Endometrial microvascular endothelial cells (primary cell): ENCODE data around the gene SOX6. TPM values are rescaled to one million over a fixed set of nuclear protein-coding genes. Genes with fewer than 3 reads are reported as not detected.

Experiments
- in situ Hi-C: cut with HindIII; loops from 2 replicates; pipeline ENCODE4 v1.10.0; 2017; ENCODE audit warnings: low sequenced_read_pairs, low pct_unique_long_range_greater_than_20kb; ENCODE audit errors: inconsistent ontology term
- total RNA-seq: library from RNA; depleted of rRNA; stranded (reverse); fragments of >200 nt; gene quantifications from one replicate; pipeline ENCODE4 v1.2.3, GENCODE V29; 2015; ENCODE audit errors: inconsistent ontology term

The SOX6 gene
- total RNA-seq, 1 donor from 2014 or later, result not detected

DNA sequence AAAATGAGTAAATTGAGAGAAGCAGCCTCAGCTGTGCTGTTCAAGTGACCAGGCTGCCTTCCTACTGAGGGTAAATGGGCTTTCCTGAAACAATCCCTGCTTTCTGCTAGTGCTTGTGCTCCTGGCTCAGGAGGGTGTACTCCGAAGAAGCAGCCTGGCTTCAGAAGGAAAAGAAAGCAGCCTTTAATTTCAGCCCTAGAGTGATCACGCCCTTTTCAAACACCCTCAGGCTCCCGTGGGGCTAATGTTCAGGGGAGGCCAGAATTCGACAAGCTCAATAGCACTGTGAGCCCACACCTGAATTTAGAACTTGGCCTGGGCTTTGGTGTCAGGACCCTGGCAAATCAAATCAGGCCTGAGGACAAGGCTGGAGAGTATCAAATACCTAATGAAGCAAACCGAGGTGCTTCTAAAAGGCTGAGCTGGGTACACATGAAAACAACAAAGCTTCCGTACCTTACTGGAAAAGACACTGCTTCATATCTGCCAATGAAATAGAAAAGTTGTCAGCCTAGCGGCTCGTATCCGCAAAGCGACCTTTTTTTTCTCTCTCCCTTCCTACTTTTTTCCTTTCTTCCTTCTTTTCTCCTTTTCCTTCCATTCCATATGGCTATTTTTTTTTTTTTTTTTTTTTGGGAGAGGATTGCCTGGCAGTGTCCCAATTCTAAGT lies 387.8 kb downstream of the SOX6 start:
- in situ Hi-C loops, result no loop called here

DNA sequence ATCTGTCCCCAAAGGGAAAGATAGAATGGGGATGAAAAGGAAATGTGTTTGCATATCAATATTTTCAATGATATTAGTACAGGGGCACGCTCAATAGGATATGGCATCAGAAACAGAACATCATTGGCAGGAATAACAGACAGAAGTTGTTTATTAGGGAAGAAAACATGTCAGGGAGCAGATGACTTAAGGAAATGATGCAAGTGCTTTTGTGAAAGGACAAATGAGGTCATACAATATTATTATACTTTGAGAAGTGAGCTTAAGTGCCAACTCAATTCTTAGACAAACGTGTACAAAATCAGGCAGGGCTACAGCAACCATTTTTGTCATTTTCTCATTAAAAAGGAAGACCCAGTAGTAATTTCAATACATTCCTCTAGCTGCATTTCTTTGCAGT lies 388.4 kb downstream of the SOX6 start:
- in situ Hi-C loops, result no loop called here

GRCh38 chr11:15967166-15967565 lies 389.2 kb downstream of the SOX6 start:
- in situ Hi-C loops, result no loop called here

DNA sequence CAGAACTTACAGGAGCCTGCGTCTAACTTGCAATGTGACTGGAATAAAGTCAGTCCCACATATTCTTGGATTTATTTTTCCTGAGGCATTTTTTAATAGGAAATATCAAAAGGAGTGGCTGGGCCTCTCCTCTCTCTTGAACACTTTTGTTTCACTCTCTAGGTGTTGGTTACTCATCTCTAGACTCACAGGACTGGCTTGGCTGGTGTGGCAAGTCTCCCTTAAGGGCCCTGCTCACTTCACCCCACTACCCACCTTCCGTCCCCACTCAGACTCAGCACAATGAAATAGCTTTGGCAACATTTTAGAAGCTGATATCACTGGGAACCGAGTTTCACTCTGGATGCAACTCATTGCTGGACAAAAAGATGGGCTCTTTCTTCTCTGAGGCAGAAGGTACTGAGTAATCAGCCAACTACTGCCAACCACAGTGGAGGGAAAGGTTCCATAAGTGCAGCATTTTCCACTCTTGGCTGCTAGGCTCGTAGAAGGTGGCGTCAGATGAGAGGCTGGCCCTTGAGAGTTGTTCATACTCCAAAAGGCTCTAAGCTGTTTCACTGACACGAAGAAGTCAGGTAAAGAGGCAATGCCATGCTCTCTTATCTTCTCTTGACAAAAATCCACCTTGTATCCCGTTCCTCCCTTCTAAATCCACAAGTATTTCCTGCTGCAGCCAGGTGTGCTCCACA lies 390.6 kb downstream of the SOX6 start:
- in situ Hi-C loops, result no loop called here

DNA sequence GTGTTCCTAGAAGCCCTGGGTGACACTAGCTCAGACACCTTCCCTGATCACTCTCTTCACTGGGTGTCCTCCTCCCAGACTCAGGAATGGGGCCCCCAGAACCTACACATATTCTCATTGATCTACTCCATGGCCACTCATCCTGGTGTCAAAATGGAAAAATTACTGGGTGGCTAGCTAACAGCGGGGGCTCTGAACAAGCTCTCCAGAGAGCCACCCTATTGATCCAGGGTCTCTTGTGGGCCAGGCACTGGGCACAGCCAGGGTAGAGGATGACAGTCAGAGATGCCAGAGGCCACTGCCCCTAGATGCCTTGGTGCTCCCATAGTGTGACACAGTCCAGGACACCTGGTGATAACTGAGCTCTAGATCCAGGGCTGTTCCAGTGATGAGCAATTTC lies 393.1 kb downstream of the SOX6 start:
- in situ Hi-C loops, result no loop called here

DNA sequence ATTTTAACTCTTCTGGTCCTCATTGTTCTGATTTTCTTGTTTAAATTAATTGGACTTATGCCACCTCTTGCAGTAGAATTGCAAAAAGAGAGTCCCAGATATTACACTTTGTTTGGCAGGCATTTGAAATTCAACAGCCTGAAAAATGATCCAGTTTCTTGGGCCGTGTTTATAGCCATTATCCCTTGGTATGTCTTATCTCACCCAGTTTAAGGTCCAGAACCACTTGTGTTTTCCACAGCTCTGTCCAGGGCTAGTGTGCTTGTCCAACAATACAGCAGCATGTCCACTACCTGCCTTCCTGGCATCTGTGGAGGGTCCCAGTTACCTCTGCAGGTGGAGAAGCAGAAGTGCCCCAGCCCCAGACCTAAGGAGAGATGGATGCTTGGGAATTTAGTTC lies 397.4 kb downstream of the SOX6 start:
- in situ Hi-C loops, result no loop called here

- in situ Hi-C loops, result no loop called here
Observed at GRCh38 chr11:15957234-15957633, 399.1 kb downstream of the SOX6 start.

DNA sequence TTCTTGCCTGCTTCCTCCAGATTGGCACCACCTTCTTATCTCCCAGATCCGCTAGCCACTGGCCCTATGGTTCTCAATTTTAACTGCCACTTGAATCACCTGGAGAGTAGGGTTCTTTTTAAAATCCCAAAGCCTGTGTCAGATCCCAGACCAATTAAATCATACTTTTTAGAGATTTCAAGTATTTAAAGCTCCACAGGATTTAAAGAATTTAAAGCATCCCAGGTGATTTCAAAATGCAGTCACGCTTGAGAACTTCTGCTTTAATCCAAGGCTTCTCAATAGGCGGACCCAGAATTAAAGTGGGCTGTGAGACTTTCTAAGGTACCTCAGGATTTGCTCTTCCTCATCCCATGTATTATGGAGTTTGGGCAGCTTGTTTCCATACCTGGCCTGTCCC lies 400.0 kb downstream of the SOX6 start:
- in situ Hi-C loops, result no loop called here

GRCh38 chr11:15955595-15955994 lies 400.8 kb downstream of the SOX6 start:
- in situ Hi-C loops, result no loop called here

DNA sequence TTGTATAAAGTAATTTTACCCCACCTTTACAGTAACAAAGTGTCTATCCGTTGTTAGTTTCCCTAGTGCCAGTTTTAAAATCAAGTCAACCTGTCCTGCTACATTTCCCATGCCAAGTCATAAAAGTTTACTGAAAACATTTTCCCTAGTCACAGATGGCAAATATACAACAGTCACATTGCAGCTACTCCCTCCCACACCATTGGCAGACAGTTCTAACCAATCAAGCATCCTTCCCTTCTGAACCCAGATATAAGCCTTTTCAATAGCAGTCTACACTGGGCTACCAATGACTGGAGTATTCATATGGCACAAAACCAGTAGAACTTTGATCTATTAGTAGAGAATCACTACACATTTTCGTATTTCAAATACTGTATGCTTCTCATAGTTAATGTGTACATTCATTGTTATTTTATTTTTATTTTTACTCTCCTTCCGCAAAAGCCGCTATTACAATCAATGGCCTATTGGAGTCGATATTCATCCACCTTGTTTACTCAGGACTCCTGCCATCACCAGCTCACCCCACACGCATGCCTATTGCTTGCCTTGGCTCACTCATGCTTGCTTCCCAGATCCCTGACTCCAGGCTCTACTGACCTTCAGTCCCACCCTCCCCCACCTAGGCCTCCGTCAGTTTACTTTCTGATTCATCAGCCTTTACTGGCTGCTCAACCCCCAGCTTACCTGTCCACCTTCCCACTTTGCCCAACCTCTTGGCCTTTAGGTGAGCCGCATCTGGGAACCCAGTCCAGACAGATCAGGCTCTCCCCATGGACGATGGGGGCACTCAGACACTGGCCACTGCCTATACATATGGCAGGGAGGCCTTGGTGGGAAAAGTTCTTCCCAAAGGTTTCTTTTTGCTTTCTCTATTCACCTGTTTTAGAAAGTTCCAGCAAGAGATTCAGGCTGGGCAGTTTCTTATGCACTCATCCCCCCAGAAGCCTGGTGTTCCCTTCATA lies 408.4 kb downstream of the SOX6 start:
- in situ Hi-C loops, result no loop called here

DNA sequence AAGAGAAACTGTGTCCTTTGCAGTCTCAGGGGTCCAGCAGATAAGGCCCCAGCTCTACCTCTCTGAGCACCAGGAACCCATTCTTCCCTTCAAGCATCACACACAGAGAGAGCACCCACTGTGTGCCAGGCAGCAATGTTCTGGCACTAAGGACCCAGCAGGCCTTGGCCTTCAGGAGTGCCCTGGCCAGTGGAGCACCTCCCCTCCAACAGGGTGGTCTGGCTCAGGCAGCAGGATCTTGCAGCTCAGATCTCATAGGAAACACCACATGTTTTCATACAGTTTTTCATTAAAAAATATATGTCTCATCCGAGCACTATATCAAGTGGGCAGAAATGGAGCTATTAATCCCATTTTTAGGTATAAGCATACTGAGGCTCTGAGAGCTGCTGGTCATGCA lies 410.6 kb downstream of the SOX6 start:
- in situ Hi-C loops, result no loop called here

DNA sequence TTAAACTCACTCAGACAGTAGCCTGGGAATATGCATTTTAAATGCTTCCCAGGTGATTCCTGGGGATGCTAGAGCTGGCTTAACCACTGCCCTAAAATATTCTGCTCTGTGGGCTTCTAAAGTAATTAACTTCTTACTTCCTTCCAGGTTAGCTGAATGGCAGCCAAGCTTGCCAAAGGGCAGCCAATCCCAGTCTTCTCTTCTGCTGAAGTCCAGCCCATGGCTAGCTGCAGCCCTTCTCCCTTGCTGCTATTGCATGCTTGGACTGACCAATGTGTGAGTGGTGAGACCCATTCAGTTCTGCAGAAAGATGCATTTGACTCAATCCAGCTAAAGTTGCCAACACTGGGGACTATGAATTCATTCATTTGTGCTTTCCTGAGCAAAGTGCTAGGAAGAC lies 411.9 kb downstream of the SOX6 start:
- in situ Hi-C loops, result no loop called here

GRCh38 chr11:15943418-15944197 lies 412.7 kb downstream of the SOX6 start:
- in situ Hi-C loops, result no loop called here

GRCh38 chr11:15942936-15943335 lies 413.4 kb downstream of the SOX6 start:
- in situ Hi-C loops, result no loop called here

GRCh38 chr11:15942126-15942525 lies 414.2 kb downstream of the SOX6 start:
- in situ Hi-C loops, result no loop called here

DNA sequence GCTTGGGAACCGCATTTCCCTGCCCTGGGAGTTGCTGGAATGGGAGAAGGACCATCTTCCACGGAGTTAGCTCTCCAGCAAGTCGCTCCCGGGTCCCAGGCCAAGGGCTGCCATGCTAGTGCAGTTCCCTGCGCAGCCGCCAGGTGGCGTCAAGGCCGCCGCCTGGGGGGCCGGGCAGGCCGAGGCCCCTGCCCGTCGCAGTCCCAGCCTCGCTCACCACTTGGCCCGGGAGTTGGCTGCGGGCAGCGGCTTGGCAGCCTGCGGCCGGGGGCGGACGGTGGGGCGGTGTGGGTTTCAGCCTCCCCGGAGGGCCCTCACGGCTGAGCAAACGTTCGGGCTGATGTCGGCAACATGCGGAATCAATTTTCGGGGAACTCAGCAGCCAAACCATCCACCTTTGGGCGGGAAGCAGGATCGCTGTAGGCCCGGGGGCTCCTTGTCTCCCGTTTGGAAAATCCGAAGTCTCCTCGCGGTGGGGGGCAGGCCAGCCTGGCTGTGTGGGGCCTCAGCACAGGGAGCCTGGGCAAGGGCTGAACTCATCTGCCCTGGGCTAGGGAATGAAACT lies 415.1 kb downstream of the SOX6 start:
- in situ Hi-C loops, result no loop called here

DNA sequence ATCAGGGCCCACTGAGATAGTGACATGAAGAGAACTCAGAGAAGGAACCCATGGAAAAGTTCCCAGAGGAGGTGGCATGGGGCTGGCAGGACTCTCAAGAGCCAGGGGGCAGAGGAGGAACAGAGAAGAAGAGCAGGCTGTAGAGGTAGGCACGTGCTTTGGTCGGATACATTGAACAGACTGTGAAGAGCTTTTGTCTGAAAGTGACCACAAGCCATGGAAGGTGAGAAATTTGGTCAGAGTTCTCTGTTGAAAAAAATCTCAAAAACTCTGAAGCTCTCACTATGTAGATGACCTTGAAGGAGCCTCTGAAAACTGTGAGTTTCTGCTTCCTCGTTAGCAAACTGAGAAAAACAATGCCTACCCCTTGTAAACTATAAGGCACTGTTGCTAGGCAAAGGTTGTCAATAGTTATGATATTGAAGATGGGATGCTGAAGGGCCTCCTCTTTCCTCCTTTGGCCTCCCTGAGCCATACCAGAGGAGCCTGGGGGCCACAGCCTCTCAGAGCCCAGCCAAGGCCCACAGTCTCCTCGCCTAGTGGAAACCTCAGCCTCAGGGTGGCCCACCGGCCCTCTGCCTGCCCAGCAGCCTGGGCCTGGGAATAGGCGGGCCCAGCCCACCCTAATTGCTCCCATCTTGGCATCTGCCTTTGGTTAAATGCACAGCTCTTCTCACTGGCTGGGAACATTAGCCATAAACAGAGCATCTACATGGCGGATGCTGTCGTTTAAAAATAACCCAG lies 415.7 kb downstream of the SOX6 start:
- in situ Hi-C loops, result no loop called here

DNA sequence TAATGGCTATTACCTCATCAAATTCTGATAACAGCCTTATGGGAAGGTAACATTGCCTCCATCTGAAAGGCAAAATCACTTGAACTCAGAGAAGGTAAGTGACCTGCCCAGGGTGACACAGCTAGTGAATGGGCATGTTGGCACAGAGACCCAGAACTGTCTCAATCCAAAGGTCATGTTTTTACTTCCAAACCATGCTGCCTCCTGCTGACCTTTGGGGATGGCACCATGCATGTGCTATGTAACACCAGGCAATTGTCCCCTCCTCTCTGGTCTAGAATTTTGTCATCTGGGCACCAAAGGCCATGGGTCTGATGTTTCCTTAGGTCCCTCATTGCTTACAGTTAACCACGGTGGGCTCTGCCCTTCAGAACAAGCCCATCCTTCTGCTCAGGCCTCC lies 417.4 kb downstream of the SOX6 start:
- in situ Hi-C loops, result no loop called here
